Adrenal gland (tissue), 12 donors: Measurements from ENCODE around the gene PHKB. TPM values are rescaled to one million over a fixed set of nuclear protein-coding genes. Genes with fewer than 3 reads are reported as not detected.
A peak's percentile ranks its signal among the peaks of the same experiment; 100 is the strongest.
"Not testable (repeated sequence)": the region's sequence is repeated elsewhere in the genome, so short reads cannot be mapped to it uniquely, and the experiment has no call there.

ENCODE experiments used
- DNase-seq, 7 donors: peaks; one replicate each; pipeline ENCODE4 v3.0.0-alpha.2; 2019 to 2020
- H3K27ac ChIP-seq, 5 donors: fragments of 200-600 bp; sonication (generic) in 4 of 5; 1 replicate in 3 of 5; 2 replicates in 2 of 5; pipeline versions ENCODE4 v1.5.1 to v1.8.0; 2016 to 2020; ENCODE audit warnings: mild to moderate bottlenecking in 1 of 5
- H3K27me3 ChIP-seq: fragments of 200-600 bp; 2 replicates; pipeline ENCODE4 v1.8.0; 2021
- H3K36me3 ChIP-seq, 2 donors: fragments of 200-600 bp; replicated peaks in 1 of 2; 1 replicate in 1 of 2; 2 replicates in 1 of 2; pipeline versions ENCODE4 v1.5.1 to v1.8.0; 2018 to 2022
- H3K4me1 ChIP-seq, 2 donors: fragments of 200-600 bp; replicated peaks in 1 of 2; 1 replicate in 1 of 2; 2 replicates in 1 of 2; pipeline versions ENCODE4 v1.5.1 to v1.8.0; 2018 to 2021
- H3K4me3 ChIP-seq, 4 donors: fragments of 200-600 bp; sonication (generic) in 3 of 4; one replicate each; pipeline ENCODE4 v1.5.1; 2016 to 2018
- H3K9me3 ChIP-seq, 3 donors: fragments of 200-600 bp; sonication (generic) in 1 of 3; replicated peaks in 1 of 3; 1 replicate in 2 of 3; 2 replicates in 1 of 3; pipeline versions ENCODE4 v1.5.1 to v1.8.0; 2016 to 2021
- CTCF ChIP-seq, 6 experiments: fragments of 450-650 bp in 4 of 6; fragments of 200-600 bp in 2 of 6; sonication (generic) in 1 of 6; IDR thresholded peaks; 1 replicate in 5 of 6; 2 replicates in 1 of 6; pipeline versions ENCODE4 v1.5.1 to v1.8.0; 2016 to 2021; ENCODE audit warnings: antibody characterized with exemption in 6 of 6, mild to moderate bottlenecking in 2 of 6, moderate library complexity in 1 of 6
- POLR2A ChIP-seq, 2 donors: fragments of 450-650 bp; IDR thresholded peaks; one replicate each; pipeline ENCODE4 v1.6.1; 2017; ENCODE audit warnings: antibody characterized with exemption in 2 of 2, mild to moderate bottlenecking in 2 of 2, moderate library complexity in 1 of 2
- WGBS, 4 donors: extraction: QIAGEN DNeasy Blood & Tissue Kit in 2 of 4; methylation state at CpG; one replicate each; pipeline versions ENCODE4 v1.1.5 to v1.1.7; 2013 to 2017; 5-methylcytosine and 5-hydroxymethylcytosine counted together
- intact Hi-C, 2 donors: fragments of 100-400 bp; cut with DNase I; formaldehyde crosslinking; loops; one replicate each; pipeline versions ENCODE4 v1.14.1 to v1.15.0; 2022 to 2023
- polyA plus RNA-seq, 3 donors: library from polyadenylated mRNA; stranded (reverse); fragments of 200-250 nt in 2 of 3; fragments of 350-450 nt in 1 of 3; fragmentation: Illumina TruSeq in 1 of 3; extraction: RNeasy Lipid Tissue Mini Kit (QIAGEN cat#74804) in 1 of 3; gene quantifications; one replicate each; pipeline ENCODE4 v1.2.3, GENCODE V29; 2013 to 2014
- total RNA-seq, 9 donors: library from RNA; depleted of rRNA in 4 of 9; stranded (reverse); fragments of >200 nt in 4 of 9; fragments of 120-200 nt in 1 of 9; fragmentation: NEBNext Ultra II Directional in 1 of 9; extraction: Animal tissue kit (Norgen Biotek cat#: 25700) in 1 of 9; gene quantifications; one replicate each; pipeline versions ENCODE4 v1.1.0 to v1.2.4, GENCODE V29; 2013 to 2023
- donor health status: healthy with polysubstance abuse.
- donor health status: Bipolar disorder and iron deficiency.
- donor health status: DM: yes; HTN: yes; CAD: no.
- donor health status: DM: no; HTN: no; CAD: no.
- donor health status: DM: no; HTN: no; CAD: no.
- donor health status: DM: yes; HTN: yes; CAD: no.

The PHKB gene
- total and polyA plus RNA-seq, 12 donors, result 27.6 to 167 (median 107) TPM

- Histone ChIP-seq H3K27ac (no peak overlapping the region), H3K4me1 (no peaks in the 10 kb centered on the region), H3K9me3 (peaks cover 0 to 11% (median 0%) of the 10 kb centered on the region in 3 donors), H3K4me3 (no peak overlapping the region), H3K27me3 (no peaks in the 10 kb centered on the region), H3K36me3 (no peaks in the 10 kb centered on the region)
- WGBS, 4 donors, result 91 to 99% (median 97%) methylated on average over 4 to 11 of the region's 11 CpGs
- intact Hi-C loops, result no loop called here
- DNase-seq, result no peak
- TF ChIP-seq POLR2A (IDR thresholded peaks at IDR 0.05), result no peak
- TF ChIP-seq CTCF (IDR thresholded peaks at IDR 0.05), result no peak
Measured at GRCh38 chr16:47553853-47554564, 92.9 kb downstream of the PHKB start.

- DNase-seq, H3K27ac ChIP-seq, H3K36me3 ChIP-seq, H3K4me1 ChIP-seq, H3K27me3 ChIP-seq, H3K4me3 ChIP-seq, intact Hi-C loops: not testable (repeated sequence)
- peaks cover 0 to 11% (median 0%) of the 10 kb centered on the region in 3 donors for H3K9me3 ChIP-seq
- WGBS, 4 donors, result 92 to 99% (median 98%) methylated on average over 2 to 8 of the region's 8 CpGs
Measured at GRCh38 chr16:47554587-47554986, 93.5 kb downstream of the PHKB start.

GRCh38 chr16:47561286-47561685, 100.2 kb downstream of the PHKB start:
- H3K9me3 ChIP-seq, result no peaks in the 10 kb centered on the region
- no peaks in the 10 kb centered on the region for H3K4me1 ChIP-seq
- no peak for TF ChIP-seq POLR2A (IDR thresholded peaks at IDR 0.05)
- no peak for TF ChIP-seq CTCF (IDR thresholded peaks at IDR 0.05)
- no peak overlapping the region for H3K4me3 ChIP-seq
- intact Hi-C loops, result no loop called here
- H3K27ac ChIP-seq, result no peak overlapping the region
- no peaks in the 10 kb centered on the region for H3K27me3 ChIP-seq
- no peak for DNase-seq
- no peaks in the 10 kb centered on the region for H3K36me3 ChIP-seq
- WGBS, 4 donors, result 92 to 96% (median 95%) methylated on average over 1 of the region's 1 CpG

- TF ChIP-seq POLR2A (IDR thresholded peaks at IDR 0.05) (no peak), CTCF (IDR thresholded peaks at IDR 0.05) (no peak)
- no peaks in the 10 kb centered on the region for H3K27me3 ChIP-seq
- H3K4me1 ChIP-seq, result no peaks in the 10 kb centered on the region
- no peak for DNase-seq
- intact Hi-C loops, result no loop called here
- no peak overlapping the region for H3K27ac ChIP-seq
- H3K4me3 ChIP-seq, result no peak overlapping the region
- no peaks in the 10 kb centered on the region for H3K36me3 ChIP-seq
- H3K9me3 ChIP-seq, result no peaks in the 10 kb centered on the region
Measured at GRCh38 chr16:47562366-47562765, 101.2 kb downstream of the PHKB start.

GRCh38 chr16:47565454-47565853, 104.3 kb downstream of the PHKB start:
- peak overlapping the region in 1 of 4 donors; percentile 13 for H3K4me3 ChIP-seq
- TF ChIP-seq POLR2A (IDR thresholded peaks at IDR 0.05), result no peak
- TF ChIP-seq CTCF (IDR thresholded peaks at IDR 0.05), result no peak
- H3K27ac ChIP-seq, result peak overlapping the region in 2 of 5 donors; percentile 35 to 65
- no peaks in the 10 kb centered on the region for H3K4me1 ChIP-seq
- H3K27me3 ChIP-seq, result no peaks in the 10 kb centered on the region
- H3K36me3 ChIP-seq, result no peaks in the 10 kb centered on the region
- DNase-seq, result peak; percentile 33 to 79 (median 65)
- H3K9me3 ChIP-seq, result no peaks in the 10 kb centered on the region
- intact Hi-C loops, result no loop called here
- WGBS, 4 donors, result 20 to 41% (median 28%) methylated on average over 6 of the region's 6 CpGs
